Hematopoietic multipotent progenitor cell treated with erythropoietin and hydrocortisone succinate and interleukin-3 and kit ligand, for 15 days (in vitro differentiated cells): ENCODE data around the gene TTLL5.
A peak's percentile ranks its signal among the peaks of the same experiment; 100 is the strongest.
"Not testable (repeated sequence)": the region's sequence is repeated elsewhere in the genome, so short reads cannot be mapped to it uniquely, and the experiment has no call there.

ENCODE experiments used
- DNase-seq: peaks from one replicate; pipeline ENCODE4 v3.0.0-alpha.2; 2015; ENCODE audit warnings: low spot score

Gene TTLL5

GRCh38 chr14:75648066-75648838 lies 12.8 kb upstream of the TTLL5 start:
- DNase-seq: no peak

- no peak for DNase-seq
These were observed 11.7 kb upstream of the TTLL5 start for GRCh38 chr14:75649337-75649736.

- DNase-seq: no peak
These were observed 11.3 kb upstream of the TTLL5 start for GRCh38 chr14:75649773-75650172.

GRCh38 chr14:75650253-75651058 lies 10.6 kb upstream of the TTLL5 start:
- DNase-seq: no peak

GRCh38 chr14:75653563-75653962 lies 7.5 kb upstream of the TTLL5 start:
- DNase-seq: no peak

GRCh38 chr14:75654127-75654732 lies 6.8 kb upstream of the TTLL5 start:
- DNase-seq: peak; percentile 77

- DNase-seq: no peak
These were observed 5.8 kb upstream of the TTLL5 start for GRCh38 chr14:75655235-75655634.

- no peak for DNase-seq
These were observed 3.7 kb upstream of the TTLL5 start for GRCh38 chr14:75657331-75657730.

GRCh38 chr14:75658957-75659356 lies 2.1 kb upstream of the TTLL5 start:
- DNase-seq: no peak

GRCh38 chr14:75660238-75660629 lies 812 bp upstream of the TTLL5 start:
- DNase-seq: no peak

- peak; percentile 31 for DNase-seq
These were observed 411 bp downstream of the TTLL5 start for GRCh38 chr14:75661499-75661814.

GRCh38 chr14:75662966-75663365 lies 1.9 kb downstream of the TTLL5 start:
- no peak for DNase-seq

GRCh38 chr14:75667099-75667765 lies 6.2 kb downstream of the TTLL5 start:
- no peak for DNase-seq

- no peak for DNase-seq
These were observed 11.7 kb downstream of the TTLL5 start for GRCh38 chr14:75672605-75673192.

GRCh38 chr14:75673345-75674035 lies 12.4 kb downstream of the TTLL5 start:
- DNase-seq: no peak

- DNase-seq: no peak
These were observed 14.4 kb downstream of the TTLL5 start for GRCh38 chr14:75675265-75675960.

- no peak for DNase-seq
These were observed 24.9 kb downstream of the TTLL5 start for GRCh38 chr14:75685910-75686309.

GRCh38 chr14:75689012-75689411 lies 28.0 kb downstream of the TTLL5 start:
- DNase-seq: no peak

- no peak for DNase-seq
These were observed 29.0 kb downstream of the TTLL5 start for GRCh38 chr14:75690010-75690409.

- DNase-seq: not testable (repeated sequence)
These were observed 34.0 kb downstream of the TTLL5 start for GRCh38 chr14:75695025-75695424.

- no peak for DNase-seq
These were observed 36.3 kb downstream of the TTLL5 start for GRCh38 chr14:75697386-75697785.
